ENCODE results near the gene GBX1.
A peak's percentile ranks its signal among the peaks of the same experiment; 100 is the strongest.

The GBX1 gene

GRCh38 chr7:151125470-151125845, 42.0 kb downstream of the GBX1 start:
- DNase-seq = no peak

- DNase-seq = no peak
Observed at GRCh38 chr7:151124899-151125399, 42.5 kb downstream of the GBX1 start.

- DNase-seq = no peak
Observed at GRCh38 chr7:151124481-151124880, 43.0 kb downstream of the GBX1 start.

- DNase-seq = peak; percentile 83 to 85
Observed at GRCh38 chr7:151123822-151124464, 43.6 kb downstream of the GBX1 start.

GRCh38 chr7:151123158-151123821, 44.2 kb downstream of the GBX1 start:
- no peak for DNase-seq

- DNase-seq = no peak
Observed at GRCh38 chr7:151122796-151123157, 44.7 kb downstream of the GBX1 start.

GRCh38 chr7:151122276-151122675, 45.2 kb downstream of the GBX1 start:
- DNase-seq = no peak

- DNase-seq = no peak
Observed at GRCh38 chr7:151121380-151122170, 45.9 kb downstream of the GBX1 start.

- no peak for DNase-seq
Observed at GRCh38 chr7:151120896-151121295, 46.6 kb downstream of the GBX1 start.

GRCh38 chr7:151119902-151120301, 47.6 kb downstream of the GBX1 start:
- no peak for DNase-seq

GRCh38 chr7:151119055-151119415, 48.5 kb downstream of the GBX1 start:
- no peak for DNase-seq

- DNase-seq = no peak
Observed at GRCh38 chr7:151118108-151119054, 49.1 kb downstream of the GBX1 start.

- DNase-seq = no peak
Observed at GRCh38 chr7:151117565-151117964, 49.9 kb downstream of the GBX1 start.

- DNase-seq = no peak
Observed at GRCh38 chr7:151116603-151117440, 50.7 kb downstream of the GBX1 start.

GRCh38 chr7:151115836-151116418, 51.6 kb downstream of the GBX1 start:
- peak in 1 of 2 experiments; percentile 19 for DNase-seq

GRCh38 chr7:151115121-151115835, 52.2 kb downstream of the GBX1 start:
- peak; percentile 31 to 46 for DNase-seq

GRCh38 chr7:151114151-151115090, 53.1 kb downstream of the GBX1 start:
- DNase-seq = no peak

GRCh38 chr7:151113344-151114150, 53.9 kb downstream of the GBX1 start:
- DNase-seq = no peak

Data from activated CD4-positive, alpha-beta T cell treated with anti-CD3 and anti-CD28 coated beads, Interleukin-2, amount 50 U/mL, for 48 hours (primary cell).